Measurements from ENCODE around the gene URB1.
"Not testable (repeated sequence)": the region's sequence is repeated elsewhere in the genome, so short reads cannot be mapped to it uniquely, and the experiment has no call there.

Gene URB1

GRCh38 chr21:32413697-32414578 is 21.1 kb upstream of the URB1 start:
- no peak overlapping the region for H3K4me3 ChIP-seq (ENCODE audit: low read depth, low read length)
- DNase-seq (ENCODE audit: low read depth), result no peak

DNA sequence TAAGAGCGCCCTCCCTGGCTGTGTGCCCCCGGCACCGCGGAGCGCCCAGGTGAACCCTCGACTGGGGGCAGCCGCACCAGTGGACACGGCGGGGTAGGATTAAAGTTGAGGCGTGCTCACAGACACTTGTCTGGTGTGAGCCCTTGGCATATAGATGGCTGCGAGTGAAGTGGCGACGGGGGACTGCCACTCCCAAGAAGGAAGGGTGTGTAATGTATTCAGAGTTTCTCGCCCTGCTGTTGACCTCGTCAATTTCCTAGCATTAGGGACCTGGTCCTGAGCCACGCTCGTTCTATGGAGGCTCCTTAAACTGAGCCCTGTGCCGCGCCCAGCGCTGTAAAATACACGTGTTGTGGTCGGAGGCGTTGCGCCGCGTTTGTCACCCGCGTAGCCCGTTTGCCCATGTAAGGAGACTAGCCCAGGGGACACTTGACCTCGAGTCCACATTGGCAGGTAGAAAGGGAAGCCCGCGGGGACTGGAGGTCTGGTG is 20.2 kb upstream of the URB1 start:
- peak overlapping the region; percentile 59 for H3K4me3 ChIP-seq (ENCODE audit: low read depth, low read length)
- DNase-seq (ENCODE audit: low read depth), result no peak

DNA sequence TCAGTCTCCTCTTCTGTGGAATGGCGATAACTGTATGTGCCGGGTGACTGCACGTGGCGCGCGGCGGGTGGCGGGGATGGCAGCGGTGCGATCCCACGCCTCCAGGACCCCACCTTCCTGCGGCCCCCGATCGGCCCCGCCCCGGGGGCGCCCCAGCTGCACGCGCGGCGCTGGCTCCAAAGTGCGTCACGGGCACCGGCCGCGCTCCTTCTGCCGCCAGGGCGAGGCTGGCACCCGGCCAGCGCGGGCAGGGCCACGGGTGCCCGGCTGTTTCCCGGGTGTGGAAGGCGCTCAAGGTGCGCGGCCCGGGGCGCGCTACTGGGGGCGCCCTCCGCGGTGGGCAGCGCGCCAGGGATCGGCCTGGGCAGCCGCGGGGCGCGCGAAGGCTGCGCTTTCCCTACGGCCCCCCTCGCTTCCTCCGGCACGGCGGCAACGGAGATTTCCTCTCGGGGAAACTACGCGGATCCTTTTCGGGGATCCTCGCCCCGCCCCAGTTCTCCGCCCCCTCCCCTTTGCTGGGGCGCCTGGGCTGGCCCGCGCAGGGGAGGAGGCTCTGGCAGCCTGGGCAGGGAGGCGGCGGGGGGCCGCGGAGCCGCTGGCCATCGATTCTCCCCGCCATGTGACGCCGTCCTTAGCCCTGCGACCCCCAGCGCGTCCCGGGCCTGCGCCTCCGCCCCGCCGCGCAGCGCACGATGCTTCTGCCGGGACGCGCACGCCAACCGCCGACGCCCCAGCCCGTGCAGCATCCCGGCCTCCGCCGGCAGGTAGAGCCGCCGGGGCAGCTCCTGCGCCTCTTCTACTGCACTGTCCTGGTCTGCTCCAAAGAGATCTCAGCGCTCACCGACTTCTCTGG is 19.6 kb upstream of the URB1 start, which contains the start of gene EVA1C:
TSS of gene EVA1C (plus strand) at position 545 of the 853 bp plus-strand sequence. CDS start at position 693, 148 bp downstream.
- peak within 1 kb of the TSS; percentile 59 for H3K4me3 ChIP-seq (ENCODE audit: low read depth, low read length)
- no peak for DNase-seq (ENCODE audit: low read depth)

- H3K4me3 ChIP-seq (ENCODE audit: low read depth, low read length), result peak overlapping the region; percentile 59
- no peak for DNase-seq (ENCODE audit: low read depth)
Observed at GRCh38 chr21:32411350-32412161, 18.7 kb upstream of the URB1 start.

DNA sequence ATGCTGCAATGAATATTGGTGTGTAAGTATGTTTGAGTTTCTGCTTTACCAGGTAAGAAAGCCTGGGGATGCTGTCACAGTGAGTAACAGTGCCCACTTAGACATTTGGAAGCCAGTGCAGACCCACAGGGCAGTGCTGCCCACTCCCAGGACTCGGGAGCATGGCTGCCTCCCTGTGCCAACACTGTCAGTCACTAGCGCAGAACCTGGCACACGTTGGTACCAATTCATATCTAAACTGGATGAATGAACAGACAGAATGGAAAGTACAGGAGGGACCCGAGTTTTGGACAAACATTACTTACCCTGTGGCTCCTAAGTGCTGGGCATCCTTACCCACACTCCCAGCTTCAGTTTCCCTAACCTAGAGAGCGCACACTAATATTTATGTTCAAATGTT is 18.1 kb upstream of the URB1 start:
- H3K4me3 ChIP-seq (ENCODE audit: low read depth, low read length), result no peak overlapping the region
- no peak for DNase-seq (ENCODE audit: low read depth)

DNA sequence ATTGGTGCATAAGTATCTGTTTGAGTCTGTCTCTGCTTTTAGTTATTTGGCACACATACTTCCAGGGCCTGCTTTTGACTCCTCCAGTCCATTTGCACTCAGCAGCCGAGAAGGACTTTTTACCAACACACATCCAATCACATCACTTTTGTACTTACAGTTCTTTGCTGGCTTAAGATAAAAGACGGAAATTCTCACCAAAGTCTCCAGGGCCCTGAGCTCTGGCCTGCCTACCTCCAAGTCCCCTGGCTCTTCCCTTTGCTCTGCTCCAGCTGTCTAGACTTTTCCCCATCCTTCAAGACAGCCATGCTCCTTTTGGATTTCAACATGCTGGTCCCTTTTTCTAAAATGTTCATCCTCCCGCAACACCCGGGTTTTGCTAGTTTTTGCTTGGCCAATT is 17.5 kb upstream of the URB1 start:
- DNase-seq (ENCODE audit: low read depth), result no peak
- H3K4me3 ChIP-seq (ENCODE audit: low read depth, low read length), result no peak overlapping the region

DNA sequence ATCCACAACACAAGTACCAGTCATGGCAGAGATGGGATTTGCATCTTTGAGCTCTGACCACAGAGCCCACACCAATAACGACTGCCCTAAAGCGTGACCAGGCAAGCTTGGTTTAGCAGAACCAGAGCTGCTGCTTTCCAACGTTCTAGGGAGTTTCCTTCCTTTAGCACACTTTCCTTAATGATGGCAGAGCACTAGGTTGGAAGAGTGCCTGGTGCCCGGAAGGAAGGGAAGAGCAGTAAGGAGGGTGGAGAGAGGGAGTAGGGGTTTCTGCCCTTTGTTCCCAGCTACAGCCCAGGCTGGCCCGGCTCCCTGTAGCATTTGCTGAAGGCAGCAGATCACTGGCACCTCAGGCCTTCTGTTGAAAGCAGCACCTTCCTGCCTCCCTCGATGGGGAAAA is 13.6 kb upstream of the URB1 start:
- no peak overlapping the region for H3K4me3 ChIP-seq (ENCODE audit: low read depth, low read length)

DNA sequence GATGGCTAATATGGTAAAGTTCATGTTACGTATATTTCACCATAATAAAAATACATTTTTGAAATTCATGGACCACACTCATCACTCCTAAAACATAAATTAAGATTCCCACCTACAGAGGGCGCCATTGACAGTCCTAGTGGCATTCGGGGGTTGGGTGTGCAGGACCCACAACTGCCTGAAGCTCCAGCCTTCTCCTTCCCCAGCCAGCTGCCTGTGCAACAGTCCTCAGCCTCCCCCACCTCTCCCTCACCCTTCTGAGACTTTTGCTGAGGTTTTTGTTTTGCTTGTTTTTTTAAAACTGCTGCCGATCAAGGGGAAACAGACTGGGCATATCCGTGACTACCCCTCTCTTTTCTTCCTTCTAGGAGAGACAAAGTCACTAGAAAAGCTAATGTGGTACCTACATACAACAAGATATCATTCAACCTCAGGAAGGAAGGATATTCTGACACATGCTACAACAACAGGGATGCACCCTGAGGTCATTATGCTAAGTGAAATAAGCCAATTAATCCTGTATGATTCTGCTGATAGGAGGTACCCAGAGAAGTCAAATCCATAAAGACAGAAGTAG is 10.5 kb upstream of the URB1 start:
- no peak for DNase-seq (ENCODE audit: low read depth)
- H3K4me3 ChIP-seq (ENCODE audit: low read depth, low read length), result no peak overlapping the region

More for the DNA sequence above, 13.6 kb upstream of the URB1 start:
- DNase-seq (ENCODE audit: low read depth), result no peak

GRCh38 chr21:32393677-32394001 is 827 bp upstream of the URB1 start:
- H3K4me3 ChIP-seq (ENCODE audit: low read depth, low read length), result peak overlapping the region; percentile 98
- no peak for DNase-seq (ENCODE audit: low read depth)

DNA sequence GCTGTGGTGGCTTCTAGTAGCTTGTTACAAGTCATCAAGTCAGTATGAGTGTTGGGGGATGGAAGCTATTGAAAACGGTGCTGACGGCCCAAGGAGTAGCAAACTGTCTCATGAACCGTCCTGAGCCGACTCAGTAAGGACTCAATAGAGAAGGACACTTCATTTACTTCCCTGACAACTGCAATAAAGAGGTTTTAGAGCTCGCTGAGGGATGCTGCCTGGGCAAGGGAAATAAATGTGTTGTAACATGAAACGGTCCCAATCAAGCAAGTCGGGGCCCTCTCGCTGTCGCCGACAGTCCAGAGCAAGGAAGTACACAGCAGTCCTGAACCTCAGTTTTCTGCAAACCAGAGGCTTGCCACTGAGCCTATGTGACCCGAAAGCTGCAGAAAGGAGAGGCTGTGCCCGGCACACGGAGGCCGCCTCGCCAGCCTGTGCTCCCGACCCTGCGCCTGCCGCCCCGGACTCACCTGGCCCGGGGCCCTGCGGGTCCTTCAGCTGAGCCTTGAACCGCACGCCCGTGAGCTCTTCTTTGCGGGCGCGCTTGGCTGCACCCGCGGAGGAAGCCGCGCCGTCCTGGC is 423 bp downstream of the URB1 start:
- no peak for DNase-seq (ENCODE audit: low read depth)
- H3K4me3 ChIP-seq (ENCODE audit: low read depth, low read length), result peak overlapping the region; percentile 98

- no peak for DNase-seq (ENCODE audit: low read depth)
- H3K4me3 ChIP-seq (ENCODE audit: low read depth, low read length), result peak overlapping the region; percentile 98
Observed at GRCh38 chr21:32391755-32392154, 1.1 kb downstream of the URB1 start.

DNA sequence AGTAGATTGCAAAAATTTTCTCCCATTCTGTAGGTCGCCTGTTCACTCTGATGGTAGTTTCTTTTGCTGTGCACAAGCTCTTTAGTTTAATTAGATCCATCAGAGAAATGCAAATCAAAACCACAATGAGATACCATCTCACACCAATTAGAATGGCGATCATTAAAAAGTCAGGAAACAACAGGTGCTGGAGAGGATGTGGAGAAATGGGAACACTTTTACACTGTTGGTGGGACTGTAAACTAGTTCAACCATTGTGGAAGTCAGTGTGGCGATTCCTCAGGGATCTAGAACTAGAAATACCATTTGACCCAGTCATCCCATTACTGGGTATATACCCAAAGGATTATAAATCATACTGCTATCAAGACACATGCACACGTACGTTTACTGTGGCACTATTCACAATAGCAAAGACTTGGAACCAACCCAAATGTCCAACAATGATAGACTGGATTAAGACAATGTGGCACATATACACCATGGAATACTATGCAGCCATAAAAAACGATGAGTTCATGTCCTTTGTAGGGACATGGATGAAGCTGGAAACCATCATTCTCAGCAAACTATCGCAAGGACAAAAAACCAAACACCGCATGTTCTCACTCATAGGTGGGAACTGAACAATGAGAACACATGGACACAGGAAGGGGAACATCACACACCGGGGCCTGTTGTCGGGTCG is 2.1 kb downstream of the URB1 start:
- DNase-seq (ENCODE audit: low read depth), result not testable (repeated sequence)

DNA sequence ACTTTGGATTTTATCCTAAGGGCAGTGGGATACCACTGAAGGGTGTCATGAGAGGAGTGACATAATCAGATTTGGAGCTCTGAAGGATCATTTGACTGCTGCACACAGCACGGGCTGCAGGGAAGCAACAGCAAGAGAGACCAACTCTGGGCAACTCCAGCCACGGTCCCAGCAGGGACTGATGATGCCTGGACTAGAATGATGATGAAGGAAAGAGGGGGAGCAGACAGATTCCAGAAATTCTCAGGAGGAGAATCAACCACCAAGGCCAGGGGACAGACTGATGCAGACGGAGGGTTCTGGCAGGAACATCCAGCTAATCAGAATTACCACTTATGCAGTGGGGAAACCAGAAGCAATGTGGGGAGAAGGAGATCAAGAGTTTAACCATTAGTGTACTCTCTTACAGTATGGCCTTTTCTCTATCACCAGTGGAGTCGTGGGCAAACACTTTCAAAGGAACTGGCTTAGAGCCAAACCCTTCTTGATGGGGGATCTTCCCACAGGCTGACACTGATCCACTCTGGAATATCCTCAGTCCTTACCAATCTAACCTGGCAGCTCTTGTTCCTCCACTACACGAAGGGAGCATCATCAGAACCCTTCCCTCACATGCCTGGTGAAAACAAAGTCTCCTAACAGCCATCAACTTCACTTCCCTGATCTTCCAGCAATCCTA is 3.3 kb downstream of the URB1 start:
- DNase-seq (ENCODE audit: low read depth), result no peak
- no peak overlapping the region for H3K4me3 ChIP-seq (ENCODE audit: low read depth, low read length)

More for the DNA sequence above, 2.1 kb downstream of the URB1 start:
- not testable (repeated sequence) for H3K4me3 ChIP-seq (ENCODE audit: low read depth, low read length)

DNA sequence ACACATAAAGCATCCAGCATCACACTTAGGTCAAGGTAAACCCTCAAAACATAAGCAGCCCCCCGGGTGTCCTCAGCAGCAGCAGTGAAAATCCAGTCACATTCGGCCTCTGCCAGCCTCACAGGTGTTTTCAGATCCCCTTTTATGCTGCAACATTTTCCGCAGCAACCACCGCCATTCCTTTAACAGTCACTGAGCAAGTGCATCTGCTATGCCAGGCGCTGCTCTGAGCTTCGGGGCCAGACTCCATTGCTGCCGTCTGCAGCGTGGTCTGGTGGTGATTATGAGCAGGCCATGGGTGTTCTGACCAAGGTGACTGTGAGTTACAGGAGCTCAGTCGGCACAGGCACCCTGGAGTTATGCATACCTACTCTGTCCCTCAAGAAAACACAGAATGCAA is 4.5 kb downstream of the URB1 start:
- H3K4me3 ChIP-seq (ENCODE audit: low read depth, low read length), result no peak overlapping the region

DNA sequence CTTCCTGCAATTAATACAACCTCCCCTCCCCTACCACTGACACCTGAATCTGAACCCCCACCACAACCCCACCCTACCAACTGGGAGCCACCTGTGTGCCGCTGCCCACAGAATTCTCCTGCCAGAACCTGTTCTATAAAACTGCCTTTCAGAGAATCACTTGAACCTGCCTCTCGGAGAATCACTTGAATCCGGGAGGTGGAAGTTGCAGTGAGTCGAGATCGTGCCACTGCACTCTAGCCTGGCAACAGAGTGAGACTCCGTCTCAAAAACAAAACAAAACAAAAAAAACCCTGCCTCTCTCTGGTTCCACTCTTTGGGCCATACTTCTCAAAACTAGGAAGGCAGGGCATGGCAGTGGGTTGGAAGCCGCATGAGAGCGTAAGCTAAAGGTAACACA is 5.7 kb downstream of the URB1 start:
- no peak overlapping the region for H3K4me3 ChIP-seq (ENCODE audit: low read depth, low read length)
- DNase-seq (ENCODE audit: low read depth), result no peak

More for the DNA sequence above, 4.5 kb downstream of the URB1 start:
- no peak for DNase-seq (ENCODE audit: low read depth)

GRCh38 chr21:32386195-32386870 is 6.5 kb downstream of the URB1 start:
- no peak overlapping the region for H3K4me3 ChIP-seq (ENCODE audit: low read depth, low read length)
- no peak for DNase-seq (ENCODE audit: low read depth)

DNA sequence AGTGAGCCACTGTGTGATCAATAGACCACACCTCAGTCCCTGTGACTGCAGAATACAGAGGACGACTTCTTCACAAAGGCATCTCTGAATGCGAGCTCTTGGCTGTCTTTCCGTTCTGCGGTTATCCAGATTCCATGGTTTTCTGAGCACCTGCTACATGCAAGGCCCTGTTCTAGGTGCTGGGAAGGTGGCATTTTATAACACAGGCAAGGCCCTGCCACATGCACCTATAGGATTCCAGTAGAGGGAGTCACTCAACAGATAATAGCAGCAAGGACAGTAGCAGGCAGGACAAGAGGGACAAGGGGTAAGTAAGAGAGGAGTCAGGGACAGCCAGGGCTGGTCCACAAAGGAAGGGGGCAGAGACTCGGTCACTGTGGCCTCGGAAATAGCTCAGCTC is 9.0 kb downstream of the URB1 start:
- no peak overlapping the region for H3K4me3 ChIP-seq (ENCODE audit: low read depth, low read length)
- no peak for DNase-seq (ENCODE audit: low read depth)
